Amniotic epithelial cell (primary cell): ENCODE data around the gene ZNF793.

Source experiments
- DNase-seq: peaks from one replicate; pipeline ENCODE4 v3.0.0-alpha.2; 2010; ENCODE audit warnings: low read depth

Gene ZNF793

GRCh38 chr19:37506387-37507166 lies at the start of gene ZNF793:
ZNF793 (plus strand) TSS chr19:37506939; CDS start chr19:37523440, 16,501 bp downstream.
- DNase-seq = peak; percentile 84

- peak; percentile 42 for DNase-seq
Observed at GRCh38 chr19:37466277-37466797, 40.4 kb upstream of the ZNF793 start.

- peak; percentile 97 for DNase-seq
Observed at GRCh38 chr19:37466798-37467607, 39.7 kb upstream of the ZNF793 start, which contains the start of gene ZNF569. ZNF569 (minus strand) TSS chr19:37467444; CDS start chr19:37444921, 22,523 bp downstream.

GRCh38 chr19:37467608-37468090 lies 39.1 kb upstream of the ZNF793 start:
- DNase-seq = no peak

- DNase-seq = peak; percentile 89
Observed at GRCh38 chr19:37468961-37469777, 37.6 kb upstream of the ZNF793 start, which contains the start of gene ZNF570. ZNF570 (plus strand) TSS chr19:37469356; CDS start chr19:37470355, 999 bp downstream.

GRCh38 chr19:37470216-37470615 lies 36.5 kb upstream of the ZNF793 start:
- DNase-seq = no peak

GRCh38 chr19:37472165-37472564 lies 34.6 kb upstream of the ZNF793 start:
- no peak for DNase-seq

- DNase-seq = no peak
Observed at GRCh38 chr19:37484406-37485168, 22.2 kb upstream of the ZNF793 start.

- DNase-seq = no peak
Observed at GRCh38 chr19:37492213-37492612, 14.5 kb upstream of the ZNF793 start.

- no peak for DNase-seq
Observed at GRCh38 chr19:37505958-37506386, 767 bp upstream of the ZNF793 start.

- DNase-seq = no peak
Observed at GRCh38 chr19:37507167-37507464, 377 bp downstream of the ZNF793 start.

- DNase-seq = no peak
Observed at GRCh38 chr19:37511186-37511585, 4.4 kb downstream of the ZNF793 start.

GRCh38 chr19:37511821-37512220 lies 5.1 kb downstream of the ZNF793 start:
- DNase-seq = no peak

GRCh38 chr19:37513397-37513796 lies 6.7 kb downstream of the ZNF793 start:
- no peak for DNase-seq

- peak; percentile 82 for DNase-seq
Observed at GRCh38 chr19:37519890-37520289, 13.2 kb downstream of the ZNF793 start.

- DNase-seq = peak; percentile 28
Observed at GRCh38 chr19:37537391-37537947, 30.7 kb downstream of the ZNF793 start.

- peak; percentile 56 for DNase-seq
Observed at GRCh38 chr19:37551129-37551993, 44.6 kb downstream of the ZNF793 start.

GRCh38 chr19:37563518-37563917 lies 56.8 kb downstream of the ZNF793 start:
- DNase-seq = no peak

GRCh38 chr19:37564624-37565369 lies 58.1 kb downstream of the ZNF793 start:
- DNase-seq = peak; percentile 2
